Activated naive CD8-positive, alpha-beta T cell treated with anti-CD3 and anti-CD28 coated beads, Interleukin-2, amount 10 ng/mL, durations not matched to agents 7 days and 5 days (primary cell): ENCODE results near the gene DHH. TPM values are rescaled to one million over a fixed set of nuclear protein-coding genes. Genes with fewer than 3 reads are reported as not detected.

ENCODE experiments used
- ATAC-seq: fragments of 150-1000 bp; cut with Tn5 transposase; one replicate; pipeline ENCODE4 v1.10.0; 2021; ENCODE audit warnings: low read depth, moderate library complexity
- POLR2A ChIA-PET: fragments of 350-600 bp; sonication (Branson Sonifier 250); formaldehyde crosslinking; loops from one replicate; lab custom pipeline; 2021; ENCODE audit warnings: antibody characterized with exemption; lab: Charles Lee
- DNase-seq: peaks from one replicate; pipeline ENCODE4 v3.0.0; 2021
- H3K27ac Mint-ChIP-seq: one replicate; pipeline ENCODE4 v1.8.0; 2022; ENCODE audit warnings: mild to moderate bottlenecking, mixed read lengths
- H3K27me3 Mint-ChIP-seq: one replicate; pipeline ENCODE4 v1.8.0; 2022; ENCODE audit warnings: mild to moderate bottlenecking, moderate library complexity, mixed read lengths
- H3K36me3 Mint-ChIP-seq: one replicate; pipeline ENCODE4 v1.8.0; 2021; ENCODE audit warnings: mild to moderate bottlenecking, mixed read lengths
- H3K4me1 Mint-ChIP-seq: one replicate; pipeline ENCODE4 v1.8.0; 2021; ENCODE audit warnings: mixed read lengths
- H3K4me3 Mint-ChIP-seq: one replicate; pipeline ENCODE4 v1.8.0; 2022; ENCODE audit warnings: mild to moderate bottlenecking, moderate library complexity, mixed read lengths
- H3K9me3 Mint-ChIP-seq: one replicate; pipeline ENCODE4 v1.8.0; 2021; ENCODE audit warnings: mixed read lengths
- total RNA-seq, 2 experiments: library from RNA; stranded (reverse); gene quantifications; one replicate each; pipeline ENCODE4 v1.2.3, GENCODE V29; 2021

Gene DHH
- total RNA-seq, 2 experiments from 2014 or later, result 0.11 to 0.25 TPM

DNA sequence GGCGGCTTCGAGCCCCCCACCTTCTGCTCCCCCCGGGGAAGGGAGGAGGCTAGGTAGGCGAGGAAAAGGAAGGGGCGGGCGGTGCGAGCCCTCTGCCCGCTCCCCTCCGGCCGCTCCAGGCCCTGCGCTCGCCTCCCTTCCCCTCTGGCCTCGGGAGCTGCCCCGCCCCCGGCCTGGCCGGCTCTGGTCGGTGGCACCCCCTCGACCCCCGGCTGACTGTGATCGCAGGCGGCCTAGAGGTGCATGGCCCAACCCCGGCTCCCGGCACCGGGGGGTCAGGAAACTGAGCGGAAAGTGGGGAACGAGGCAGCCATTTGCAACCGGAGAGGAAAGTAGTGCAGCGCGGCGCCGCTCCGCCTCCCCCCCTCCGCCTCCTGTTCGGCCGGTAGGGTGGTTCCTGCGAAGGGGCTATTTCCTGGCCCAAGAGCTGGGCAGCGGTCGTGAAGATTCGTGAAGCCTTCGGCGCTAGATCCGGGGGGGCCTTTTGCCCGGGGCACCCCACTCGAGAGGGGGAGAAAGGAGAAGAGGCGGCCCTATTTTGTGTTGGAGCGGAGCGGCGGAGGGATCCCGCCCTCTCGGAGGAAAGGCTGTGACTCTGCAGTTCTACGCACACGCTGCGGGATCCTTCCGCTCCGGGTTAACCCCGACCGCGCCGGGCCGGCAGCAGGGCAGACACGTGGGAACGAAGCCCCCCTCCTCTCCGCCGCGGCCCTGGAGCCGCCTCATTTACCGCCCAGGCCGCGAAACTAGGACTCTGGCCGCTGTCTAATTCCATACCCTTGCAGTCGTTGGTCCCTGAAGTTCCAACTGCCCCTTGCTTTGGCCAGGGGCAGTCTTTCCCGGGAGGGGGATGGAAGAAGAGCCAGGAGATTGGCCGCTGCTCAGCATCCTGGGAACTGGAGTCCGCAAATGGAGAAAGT is 34.1 kb downstream of the DHH start, which contains the start of gene KMT2D:
Gene KMT2D, minus strand, starts transcription at position 558 of the 920 bp plus-strand sequence. CDS start 5,470 bp downstream, outside the sequence.
- Mint-ChIP-seq H3K4me3 (peak within 1 kb of the TSS; percentile 95), H3K27ac (peak within 1 kb of the TSS; percentile 92), H3K4me1 (peaks cover 43% of the 10 kb centered on the region), H3K9me3 (no peaks in the 10 kb centered on the region), H3K36me3 (peaks cover 3% of the 10 kb centered on the region), H3K27me3 (no peaks in the 10 kb centered on the region)
- POLR2A ChIA-PET, result interaction anchor here (1.5 to 3.8 kb wide), 3 partner anchors 9 to 206 kb away, joined by 6 to 24 read pairs (median 17); partner anchors contain the start of genes RHEBL1 and TUBA1B
- ATAC-seq (peak; percentile 72), DNase-seq (peak; percentile 91)

DNA sequence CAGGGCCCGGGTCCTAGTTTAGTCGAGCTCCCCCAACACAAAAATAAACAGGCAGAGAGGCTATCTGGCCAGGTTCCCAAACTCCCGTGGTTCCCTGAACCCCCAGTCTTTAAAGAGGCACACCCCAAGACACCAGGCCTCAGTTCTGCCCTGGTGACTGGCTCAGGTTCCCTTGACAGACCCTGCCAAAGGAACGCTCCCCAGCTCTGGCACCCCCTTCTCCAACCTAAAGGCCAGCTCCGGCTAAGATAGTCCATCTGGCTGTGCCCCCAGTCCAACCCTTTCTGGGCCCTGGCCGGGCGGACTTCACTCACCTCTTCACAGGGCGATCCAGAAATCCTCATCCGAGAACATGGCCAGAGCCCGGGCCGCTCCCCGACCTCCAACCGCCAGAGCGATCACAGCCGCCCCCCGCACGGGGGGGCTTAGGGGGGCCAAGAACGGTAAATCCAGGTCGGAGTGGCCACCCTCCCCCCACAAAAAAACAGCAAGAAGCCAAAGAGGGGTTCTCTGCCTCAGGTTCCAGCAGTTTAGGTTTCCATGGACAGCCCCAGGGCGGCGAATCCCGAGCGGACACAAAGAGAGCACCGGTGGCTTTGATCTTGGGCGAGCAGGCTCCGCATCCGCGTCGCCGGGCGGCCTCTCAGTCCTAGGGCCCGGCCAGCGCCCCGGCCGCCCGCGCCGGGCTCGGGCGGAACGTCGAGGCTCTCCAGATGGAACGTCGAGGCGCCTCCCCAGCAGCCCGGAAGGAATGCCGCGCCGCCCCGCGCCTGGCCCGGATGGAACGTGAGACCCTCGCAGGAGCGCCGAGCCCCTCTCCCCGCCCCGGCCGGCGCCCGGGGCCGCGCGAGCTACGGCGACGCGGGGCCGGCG is 35.1 kb downstream of the DHH start:
- H3K27me3 Mint-ChIP-seq, result no peaks in the 10 kb centered on the region

DNA sequence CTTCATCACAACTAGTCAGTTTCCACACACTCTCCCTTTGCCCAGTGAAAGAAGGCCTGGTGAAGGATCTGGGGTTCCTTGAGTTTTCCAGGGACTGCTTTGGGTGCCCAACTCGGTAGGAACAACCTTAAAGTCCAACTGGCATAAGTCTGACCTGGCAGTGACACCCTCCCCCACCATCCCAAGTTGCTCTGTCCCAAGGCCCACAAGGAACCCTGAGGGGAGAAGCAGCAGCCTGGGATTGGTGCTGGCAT is 35.6 kb downstream of the DHH start:
- no peaks in the 10 kb centered on the region for H3K27me3 Mint-ChIP-seq
- H3K36me3 Mint-ChIP-seq, result peaks cover 7% of the 10 kb centered on the region
- DNase-seq (no peak), ATAC-seq (no peak)
- peak overlapping the region; percentile 95 for H3K4me3 Mint-ChIP-seq
- peak overlapping the region; percentile 85 for H3K27ac Mint-ChIP-seq
- POLR2A ChIA-PET, result interaction anchor here (1.0 to 3.8 kb wide), 5 partner anchors 11 to 264 kb away, joined by 3 to 24 read pairs (median 4); partner anchors contain the start of genes DHH, RHEBL1, TROAP and TUBA1B
- H3K4me1 Mint-ChIP-seq, result peaks cover 48% of the 10 kb centered on the region
- H3K9me3 Mint-ChIP-seq, result no peaks in the 10 kb centered on the region

More for the DNA sequence above, 35.1 kb downstream of the DHH start:
- H3K27ac Mint-ChIP-seq, result peak overlapping the region; percentile 85
- DNase-seq, result peak; percentile 49
- no peaks in the 10 kb centered on the region for H3K9me3 Mint-ChIP-seq
- peaks cover 7% of the 10 kb centered on the region for H3K36me3 Mint-ChIP-seq
- POLR2A ChIA-PET, result interaction anchor here (1.0 to 3.8 kb wide), 6 partner anchors 10 to 264 kb away, joined by 3 to 24 read pairs (median 5); partner anchors contain the start of genes DHH, RHEBL1, TROAP and TUBA1B
- H3K4me1 Mint-ChIP-seq, result peaks cover 50% of the 10 kb centered on the region
- ATAC-seq, result peak; percentile 11
- peak overlapping the region; percentile 95 for H3K4me3 Mint-ChIP-seq

DNA sequence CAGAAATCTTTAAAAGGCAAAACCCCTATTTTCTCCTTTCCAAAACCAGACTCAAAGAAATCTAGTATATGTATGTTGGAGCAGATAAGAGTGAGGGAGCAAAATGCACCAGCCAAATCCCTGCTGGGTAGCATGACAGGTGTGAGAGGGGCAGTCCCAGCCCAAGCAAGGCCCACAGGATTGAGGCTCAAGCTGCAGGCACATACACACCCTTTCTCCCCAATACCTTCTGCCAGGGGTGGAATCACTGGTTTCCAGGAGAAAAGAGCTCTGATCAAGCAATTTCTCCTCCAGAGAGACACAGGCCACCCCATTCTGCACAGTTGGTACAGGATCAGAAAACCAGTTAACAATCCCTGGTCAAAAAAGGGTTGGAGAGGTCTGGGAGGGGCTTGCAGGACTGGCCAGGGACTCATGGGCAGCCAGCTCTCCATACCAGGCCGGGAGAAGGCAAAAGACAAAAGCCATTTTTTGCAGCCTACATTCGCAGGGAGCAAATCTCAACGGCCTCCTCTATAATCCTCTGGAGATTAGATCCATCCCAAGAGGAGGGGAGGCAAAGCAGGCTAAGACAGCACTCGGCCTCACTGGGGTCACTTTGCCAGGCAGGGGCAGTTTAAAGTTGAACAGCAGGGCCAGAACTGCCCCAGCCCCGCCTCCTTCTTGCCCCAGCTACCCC is 36.1 kb downstream of the DHH start:
- ATAC-seq (no peak), DNase-seq (no peak)
- POLR2A ChIA-PET, result interaction anchor here (0.6 to 3.8 kb wide), 6 partner anchors 11 to 265 kb away, joined by 3 to 24 read pairs (median 4); partner anchors contain the start of genes DHH, RHEBL1, TROAP and TUBA1B
- Mint-ChIP-seq H3K27me3 (no peaks in the 10 kb centered on the region), H3K27ac (peak overlapping the region; percentile 85), H3K4me3 (peak overlapping the region; percentile 95), H3K36me3 (peaks cover 7% of the 10 kb centered on the region), H3K9me3 (no peaks in the 10 kb centered on the region), H3K4me1 (peaks cover 48% of the 10 kb centered on the region)

DNA sequence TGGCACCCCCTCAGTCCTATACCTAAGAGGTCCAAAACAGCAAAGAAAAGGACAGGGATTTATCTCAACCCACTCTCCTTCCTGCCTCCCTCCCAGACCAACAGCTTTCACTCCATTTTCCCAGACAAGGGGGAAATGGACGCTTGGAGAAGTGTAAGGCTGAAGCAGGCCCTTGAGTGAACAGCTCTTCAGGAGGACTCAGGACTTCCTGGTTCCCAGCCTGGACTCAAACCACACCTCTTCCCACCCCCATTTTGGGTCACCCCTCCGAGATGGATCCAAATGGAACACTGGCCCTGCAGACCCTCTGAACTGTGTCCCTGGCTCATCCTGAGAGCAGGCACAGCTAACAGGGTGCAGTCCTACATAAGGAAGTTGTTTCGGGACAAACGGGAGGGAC is 36.7 kb downstream of the DHH start:
- H3K4me1 Mint-ChIP-seq, result peaks cover 48% of the 10 kb centered on the region
- peaks cover 10% of the 10 kb centered on the region for H3K36me3 Mint-ChIP-seq
- POLR2A ChIA-PET, result interaction anchor here (0.6 to 3.8 kb wide), 2 partner anchors 73 to 89 kb away, joined by 3 to 24 read pairs; partner anchors contain the start of gene TUBA1B

DNA sequence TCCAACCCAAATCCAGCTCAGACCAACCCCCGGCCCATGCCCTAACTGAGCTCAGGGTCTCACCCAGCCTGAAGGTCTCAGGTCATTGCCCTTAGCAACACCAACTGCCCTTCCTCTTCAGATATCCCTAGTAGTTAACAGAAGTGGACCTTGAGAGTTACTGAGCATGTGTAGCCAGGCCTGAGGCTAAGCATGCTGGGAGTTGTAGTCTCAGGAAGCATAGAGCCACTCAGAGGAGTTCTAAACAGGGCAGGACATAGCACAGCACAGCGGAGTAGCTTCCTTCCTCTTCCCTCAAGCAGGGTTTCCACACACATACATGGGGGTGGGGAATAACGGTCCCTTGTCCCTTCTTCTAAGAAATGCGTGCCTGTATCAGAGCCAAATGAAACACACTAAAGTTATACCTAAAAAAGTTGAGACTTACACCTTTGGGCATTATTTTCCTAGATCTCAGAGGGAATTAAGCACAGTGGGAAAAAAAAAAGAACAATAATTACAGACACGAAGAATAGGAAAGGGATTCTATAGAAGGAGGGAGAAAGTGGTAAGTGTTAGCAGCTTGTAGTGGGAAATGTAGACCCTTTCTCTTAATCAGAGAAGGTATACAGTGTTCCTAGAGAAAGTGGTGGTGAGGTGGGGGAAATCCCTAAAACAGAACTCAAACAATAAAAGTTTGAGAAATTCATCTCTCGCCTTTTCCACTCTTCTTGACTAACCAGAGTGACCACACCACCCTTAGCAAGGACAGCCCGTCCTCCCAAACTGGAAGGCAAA is 38.4 kb downstream of the DHH start:
- DNase-seq, result no peak
- H3K27me3 Mint-ChIP-seq, result no peaks in the 10 kb centered on the region
- peak overlapping the region; percentile 22 for H3K27ac Mint-ChIP-seq
- H3K4me3 Mint-ChIP-seq, result peak overlapping the region; percentile 95
- H3K9me3 Mint-ChIP-seq, result no peaks in the 10 kb centered on the region
- H3K36me3 Mint-ChIP-seq, result peaks cover 22% of the 10 kb centered on the region
- POLR2A ChIA-PET, result interaction anchor here (0.5 to 1.5 kb wide), 2 partner anchors 27 to 67 kb away, joined by 3 to 5 read pairs; no protein-coding TSS in a partner anchor
- peak; percentile 69 for ATAC-seq
- H3K4me1 Mint-ChIP-seq, result peaks cover 44% of the 10 kb centered on the region

More for the DNA sequence above, 36.7 kb downstream of the DHH start:
- H3K9me3 Mint-ChIP-seq, result no peaks in the 10 kb centered on the region
- peak overlapping the region; percentile 85 for H3K27ac Mint-ChIP-seq
- H3K27me3 Mint-ChIP-seq, result no peaks in the 10 kb centered on the region
- H3K4me3 Mint-ChIP-seq, result peak overlapping the region; percentile 95
- ATAC-seq (no peak), DNase-seq (no peak)

DNA sequence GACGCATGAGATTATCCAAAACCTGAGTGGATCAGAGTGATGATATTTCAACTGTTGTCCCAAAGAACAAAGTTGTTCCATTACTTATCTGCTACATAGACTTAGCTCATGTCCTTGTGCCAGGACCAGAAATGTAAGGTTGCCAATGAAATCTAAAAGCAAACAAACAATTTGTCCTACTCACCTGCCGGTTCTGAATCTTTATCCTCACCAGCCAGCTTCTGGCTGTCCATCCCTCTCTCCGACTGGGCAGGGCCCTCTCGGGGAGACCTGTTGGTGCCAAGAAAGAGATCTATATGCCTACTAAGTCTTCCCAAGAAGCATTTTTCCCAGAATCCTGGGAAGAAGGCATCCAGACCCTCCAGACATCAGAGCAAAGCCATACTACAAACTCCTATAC is 39.5 kb downstream of the DHH start:
- Mint-ChIP-seq H3K27ac (no peak overlapping the region), H3K36me3 (peaks cover 27% of the 10 kb centered on the region), H3K9me3 (no peaks in the 10 kb centered on the region), H3K4me1 (peaks cover 43% of the 10 kb centered on the region), H3K27me3 (no peaks in the 10 kb centered on the region), H3K4me3 (no peak overlapping the region)
- ATAC-seq (no peak), DNase-seq (no peak)
- POLR2A ChIA-PET, result interaction anchor here (1.5 kb wide), 1 partner anchor 25 kb away, joined by 3 read pairs; no protein-coding TSS in a partner anchor

DNA sequence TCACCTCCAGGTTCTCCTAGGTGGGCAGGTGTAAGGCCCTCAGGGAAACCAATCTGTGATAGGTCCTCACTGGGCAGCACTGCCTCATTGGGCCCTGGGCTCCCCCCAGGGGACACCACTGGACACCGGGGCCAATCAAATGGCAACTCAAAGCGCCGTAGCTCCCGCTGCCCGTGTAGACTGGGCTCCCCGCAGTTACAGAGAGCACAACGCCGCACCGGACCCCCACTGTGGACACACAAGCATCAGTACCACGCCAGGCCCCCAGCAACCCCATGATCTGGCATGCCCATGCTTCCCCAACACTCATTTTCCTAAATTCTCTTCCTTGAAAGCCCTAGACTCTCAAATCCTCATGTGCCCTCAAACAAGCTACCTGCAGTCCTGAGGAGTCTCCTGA is 40.1 kb downstream of the DHH start:
- no peak overlapping the region for H3K27ac Mint-ChIP-seq
- no peaks in the 10 kb centered on the region for H3K27me3 Mint-ChIP-seq
- peaks cover 43% of the 10 kb centered on the region for H3K4me1 Mint-ChIP-seq
- no peak overlapping the region for H3K4me3 Mint-ChIP-seq
- peaks cover 27% of the 10 kb centered on the region for H3K36me3 Mint-ChIP-seq
- no peaks in the 10 kb centered on the region for H3K9me3 Mint-ChIP-seq
- ATAC-seq (no peak), DNase-seq (no peak)
- POLR2A ChIA-PET, result no interaction called here

DNA sequence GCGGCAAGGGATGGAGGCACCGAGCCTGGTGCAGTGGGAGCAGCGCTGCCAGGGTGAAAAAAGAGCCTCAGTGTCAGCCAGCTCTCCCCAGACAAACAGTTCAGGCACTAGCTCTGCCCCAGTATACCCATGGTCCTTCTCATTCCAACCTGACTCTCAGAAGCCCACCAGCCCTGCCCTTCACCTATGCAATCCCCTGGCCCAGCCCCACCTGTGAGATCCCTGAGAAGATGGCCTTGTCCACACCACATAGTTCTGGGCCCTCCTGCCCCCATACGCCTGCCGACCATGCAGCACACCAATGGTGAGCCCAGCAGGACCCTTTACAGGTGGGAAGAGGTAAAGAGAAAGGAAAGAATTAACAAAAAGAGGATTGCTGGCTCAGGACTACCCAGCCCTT is 40.5 kb downstream of the DHH start:
- no peak for DNase-seq
- POLR2A ChIA-PET, result no interaction called here
- H3K9me3 Mint-ChIP-seq, result no peaks in the 10 kb centered on the region
- H3K27me3 Mint-ChIP-seq, result no peaks in the 10 kb centered on the region
- H3K4me3 Mint-ChIP-seq, result no peak overlapping the region
- H3K27ac Mint-ChIP-seq, result no peak overlapping the region
- H3K36me3 Mint-ChIP-seq, result peaks cover 25% of the 10 kb centered on the region
- H3K4me1 Mint-ChIP-seq, result peaks cover 42% of the 10 kb centered on the region
- ATAC-seq, result no peak

DNA sequence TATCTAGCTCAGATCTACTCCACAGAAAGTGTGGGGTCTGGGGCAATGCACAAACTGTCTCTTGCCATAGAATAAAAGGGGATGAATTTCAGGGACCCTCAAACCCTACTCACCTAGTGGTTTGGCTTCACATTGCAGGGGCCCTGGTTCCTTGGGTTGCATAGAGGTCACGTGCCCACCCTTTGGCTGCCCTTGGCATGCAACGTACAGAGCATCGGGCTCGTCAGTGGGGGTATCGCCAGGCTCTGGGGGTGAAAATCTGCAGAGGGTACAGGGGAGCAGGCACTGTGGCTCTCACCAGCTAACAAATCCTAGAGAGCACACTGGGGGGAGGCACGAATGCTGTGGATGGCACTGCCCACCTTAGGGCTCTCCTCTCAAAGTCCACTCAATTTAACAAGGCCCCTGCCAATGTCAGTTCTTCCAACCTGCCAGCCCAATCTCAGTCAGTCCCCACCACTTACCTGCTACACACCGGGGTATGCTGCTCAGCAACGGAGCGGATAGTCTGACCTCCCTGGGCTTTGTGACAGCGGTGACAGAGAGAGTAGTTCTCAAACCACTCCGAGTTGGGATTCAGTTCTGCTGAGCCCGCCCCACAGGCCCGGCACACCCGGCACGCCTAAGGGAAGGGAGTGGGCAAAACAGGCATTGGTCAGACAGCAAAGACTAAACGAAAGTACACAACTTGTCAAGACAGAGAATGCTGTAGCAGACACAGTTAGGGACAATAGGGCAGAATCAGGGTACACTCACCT is 42.0 kb downstream of the DHH start:
- Mint-ChIP-seq H3K4me1 (peaks cover 30% of the 10 kb centered on the region), H3K27ac (no peak overlapping the region), H3K36me3 (peaks cover 38% of the 10 kb centered on the region), H3K27me3 (no peaks in the 10 kb centered on the region), H3K9me3 (no peaks in the 10 kb centered on the region), H3K4me3 (no peak overlapping the region)
- DNase-seq (no peak), ATAC-seq (no peak)
- POLR2A ChIA-PET, result no interaction called here

DNA sequence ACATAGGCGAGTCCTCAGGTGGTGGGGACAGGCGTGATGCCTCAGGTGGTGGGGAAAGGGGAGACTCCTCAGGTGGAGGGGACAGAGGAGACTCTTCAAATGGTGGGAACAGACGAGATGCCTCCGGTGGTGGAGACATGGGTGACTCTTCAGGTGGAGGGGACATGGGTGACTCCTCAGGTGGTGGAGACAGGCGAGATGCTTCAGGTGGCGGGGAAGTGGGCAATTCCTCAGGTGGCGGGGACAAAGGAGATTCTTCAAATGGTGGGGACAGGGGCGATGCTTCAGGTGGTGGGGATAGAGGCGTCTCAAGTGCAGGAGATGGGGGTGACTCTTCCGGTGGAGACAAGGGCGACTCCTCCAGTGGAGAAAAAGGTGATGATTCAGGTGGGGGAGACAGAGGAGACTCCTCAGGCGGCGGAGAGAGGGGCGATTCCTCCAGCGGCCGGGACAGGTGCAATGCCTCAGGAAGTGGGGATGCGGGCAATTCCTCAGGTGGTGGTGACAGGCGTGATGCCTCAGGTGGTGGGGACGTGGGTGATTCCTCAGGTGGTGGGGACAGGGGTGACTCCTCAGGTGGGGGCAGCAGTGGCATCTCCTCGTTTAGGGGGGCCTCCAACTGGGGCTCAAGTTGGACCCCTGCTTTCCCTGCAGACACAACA is 42.7 kb downstream of the DHH start:
- POLR2A ChIA-PET, result no interaction called here
- no peak overlapping the region for H3K4me3 Mint-ChIP-seq
- peaks cover 23% of the 10 kb centered on the region for H3K4me1 Mint-ChIP-seq
- H3K27me3 Mint-ChIP-seq, result no peaks in the 10 kb centered on the region
- peaks cover 41% of the 10 kb centered on the region for H3K36me3 Mint-ChIP-seq
- ATAC-seq, result no peak
- H3K27ac Mint-ChIP-seq, result peak overlapping the region; percentile 22
- H3K9me3 Mint-ChIP-seq, result no peaks in the 10 kb centered on the region
- no peak for DNase-seq
